Upper lobe of right lung (tissue), 1 donor: ENCODE data around the gene RAB11FIP2. TPM values are rescaled to one million over a fixed set of nuclear protein-coding genes. Genes with fewer than 3 reads are reported as not detected.

ENCODE experiments used
- ATAC-seq: fragments of 200-7000 bp; cut with Tn5 transposase; one replicate; pipeline ENCODE4 v1.9.1; 2020; ENCODE audit warnings: mild to moderate bottlenecking, moderate library complexity
- DNase-seq: peaks from one replicate; pipeline ENCODE4 v3.0.0-alpha.2; 2020
- H3K27ac ChIP-seq: fragments of 200-600 bp; one replicate; pipeline ENCODE4 v1.8.0; 2022
- H3K27me3 ChIP-seq: fragments of 200-600 bp; one replicate; pipeline ENCODE4 v1.8.0; 2022; ENCODE audit warnings: mild to moderate bottlenecking
- H3K36me3 ChIP-seq: fragments of 200-600 bp; one replicate; pipeline ENCODE4 v1.8.0; 2022
- H3K4me1 ChIP-seq: fragments of 200-600 bp; one replicate; pipeline ENCODE4 v1.8.0; 2022
- H3K4me3 ChIP-seq: fragments of 200-600 bp; one replicate; pipeline ENCODE4 v1.8.0; 2022; ENCODE audit warnings: mild to moderate bottlenecking
- H3K9me3 ChIP-seq: fragments of 200-600 bp; one replicate; pipeline ENCODE4 v1.8.0; 2022
- intact Hi-C: fragments of 100-400 bp; cut with DNase I; formaldehyde crosslinking; loops from one replicate; pipeline ENCODE4 v1.11.0; 2022
- total RNA-seq: library from RNA; stranded (reverse); fragmentation: NEBNext Ultra II Directional; extraction: Animal tissue kit (Norgen Biotek cat#: 25700); gene quantifications from one replicate; pipeline ENCODE4 v1.2.1, GENCODE V29; 2021
- TF ChIP-seq, protein P1 (sequence below): fragments of 200-600 bp; IDR thresholded peaks from one replicate; pipeline ENCODE4 v1.8.0; 2022; ENCODE audit warnings: antibody characterized with exemption
- donor health status: DM: no; HTN: yes; CAD: no; lungs with severe emphysema.

Gene RAB11FIP2
- total RNA-seq, 1 donor from 2014 or later: 27.6 TPM

DNA sequence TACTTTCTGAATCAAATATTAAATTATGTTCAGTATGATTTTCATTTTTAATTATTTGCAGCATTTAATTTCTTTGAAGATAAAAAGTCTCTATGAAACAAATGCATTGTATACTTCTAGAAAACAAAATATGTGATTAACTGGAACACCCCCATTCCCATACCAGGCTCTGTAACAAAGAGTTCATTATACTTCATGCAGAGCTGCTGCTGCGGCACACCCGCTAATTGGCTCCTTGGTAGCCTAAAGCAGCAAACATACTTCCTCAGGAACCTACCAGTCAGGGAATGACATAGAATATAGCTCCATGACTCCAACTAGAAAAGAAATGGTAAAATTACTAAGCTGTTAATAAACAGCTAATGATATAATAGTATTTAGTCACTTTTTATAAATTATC lies 19.3 kb downstream of the RAB11FIP2 start:
- Histone ChIP-seq H3K4me3 (no peak overlapping the region), H3K36me3 (no peaks in the 10 kb centered on the region), H3K27ac (no peak overlapping the region), H3K9me3 (no peaks in the 10 kb centered on the region), H3K4me1 (no peaks in the 10 kb centered on the region), H3K27me3 (no peaks in the 10 kb centered on the region)
- TF ChIP-seq, protein P1, sequence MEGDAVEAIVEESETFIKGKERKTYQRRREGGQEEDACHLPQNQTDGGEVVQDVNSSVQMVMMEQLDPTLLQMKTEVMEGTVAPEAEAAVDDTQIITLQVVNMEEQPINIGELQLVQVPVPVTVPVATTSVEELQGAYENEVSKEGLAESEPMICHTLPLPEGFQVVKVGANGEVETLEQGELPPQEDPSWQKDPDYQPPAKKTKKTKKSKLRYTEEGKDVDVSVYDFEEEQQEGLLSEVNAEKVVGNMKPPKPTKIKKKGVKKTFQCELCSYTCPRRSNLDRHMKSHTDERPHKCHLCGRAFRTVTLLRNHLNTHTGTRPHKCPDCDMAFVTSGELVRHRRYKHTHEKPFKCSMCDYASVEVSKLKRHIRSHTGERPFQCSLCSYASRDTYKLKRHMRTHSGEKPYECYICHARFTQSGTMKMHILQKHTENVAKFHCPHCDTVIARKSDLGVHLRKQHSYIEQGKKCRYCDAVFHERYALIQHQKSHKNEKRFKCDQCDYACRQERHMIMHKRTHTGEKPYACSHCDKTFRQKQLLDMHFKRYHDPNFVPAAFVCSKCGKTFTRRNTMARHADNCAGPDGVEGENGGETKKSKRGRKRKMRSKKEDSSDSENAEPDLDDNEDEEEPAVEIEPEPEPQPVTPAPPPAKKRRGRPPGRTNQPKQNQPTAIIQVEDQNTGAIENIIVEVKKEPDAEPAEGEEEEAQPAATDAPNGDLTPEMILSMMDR: no peak
- ATAC-seq (no peak), DNase-seq (no peak)
- intact Hi-C loops: no loop called here

DNA sequence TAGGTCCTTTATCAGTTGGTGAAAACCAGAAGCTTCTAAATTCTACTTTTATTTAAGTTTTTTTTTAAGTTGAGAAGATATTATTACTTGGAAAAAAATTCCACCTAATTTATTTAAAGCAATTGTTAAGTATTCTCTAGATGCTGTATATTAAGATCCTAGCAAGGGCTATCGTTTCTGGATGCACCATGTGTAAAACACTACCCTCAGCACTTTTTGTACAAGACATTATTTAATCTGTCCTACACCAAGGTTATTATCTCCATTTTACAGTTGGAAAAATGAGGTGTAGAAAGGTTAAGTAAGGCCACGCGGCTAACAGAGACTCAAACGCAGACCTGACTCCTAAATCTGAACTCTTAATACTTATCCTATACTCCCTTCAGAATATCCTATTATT lies 19.8 kb downstream of the RAB11FIP2 start:
- Histone ChIP-seq H3K36me3 (no peaks in the 10 kb centered on the region), H3K27me3 (no peaks in the 10 kb centered on the region), H3K4me3 (no peak overlapping the region), H3K4me1 (no peaks in the 10 kb centered on the region), H3K9me3 (no peaks in the 10 kb centered on the region), H3K27ac (no peak overlapping the region)
- intact Hi-C loops: no loop called here
- DNase-seq: no peak
- no peak for ATAC-seq
- TF ChIP-seq, protein P1: no peak

DNA sequence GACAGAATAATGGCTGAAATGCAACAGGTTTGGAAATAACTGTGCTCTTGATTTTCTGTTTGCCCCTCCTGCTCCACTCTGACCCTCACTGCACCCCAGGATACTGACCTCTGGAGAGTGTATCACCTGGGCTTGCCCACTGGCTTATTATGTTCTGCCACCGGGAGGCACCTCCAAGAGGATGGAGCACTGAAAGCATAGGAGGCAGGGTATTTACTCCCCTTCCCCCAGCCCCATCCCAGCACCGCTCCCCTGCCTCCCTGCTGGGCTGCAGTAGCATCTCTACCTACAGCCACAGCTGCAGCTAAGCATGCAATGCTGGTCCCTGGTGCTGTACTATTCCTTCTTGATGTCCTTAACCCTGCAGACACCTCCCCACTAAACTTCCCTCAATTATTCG lies 26.4 kb downstream of the RAB11FIP2 start:
- no peak overlapping the region for H3K27ac ChIP-seq
- intact Hi-C loops: no loop called here

DNA sequence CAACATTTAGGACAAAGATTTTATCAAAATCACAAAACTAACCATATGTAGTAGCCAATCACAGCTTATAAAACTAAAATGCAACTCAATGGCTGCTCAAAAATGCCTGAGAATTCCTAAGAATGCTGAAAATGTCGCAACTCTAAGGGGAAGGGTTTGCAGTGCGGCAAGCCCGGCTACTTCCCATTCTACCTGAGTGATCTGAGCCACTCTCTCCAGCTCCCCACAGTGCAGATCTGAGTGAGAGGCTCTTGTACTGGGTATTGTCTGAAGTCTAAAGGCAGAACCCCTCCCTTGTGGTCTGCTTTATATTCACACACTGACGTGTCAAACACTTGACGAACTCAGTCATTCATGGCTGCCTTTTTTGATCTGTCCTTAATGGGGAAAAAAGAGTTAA lies 28.9 kb downstream of the RAB11FIP2 start:
- Histone ChIP-seq H3K27ac (peak overlapping the region; percentile 3), H3K4me1 (no peaks in the 10 kb centered on the region), H3K4me3 (no peak overlapping the region), H3K36me3 (no peaks in the 10 kb centered on the region), H3K27me3 (no peaks in the 10 kb centered on the region), H3K9me3 (no peaks in the 10 kb centered on the region)
- intact Hi-C loops: no loop called here
- TF ChIP-seq, protein P1: no peak
- ATAC-seq (peak; percentile 93), DNase-seq (peak; percentile 58)

More for the DNA sequence above, 26.4 kb downstream of the RAB11FIP2 start:
- Histone ChIP-seq H3K4me3 (no peak overlapping the region), H3K9me3 (no peaks in the 10 kb centered on the region), H3K4me1 (no peaks in the 10 kb centered on the region), H3K36me3 (no peaks in the 10 kb centered on the region), H3K27me3 (no peaks in the 10 kb centered on the region)
- DNase-seq (no peak), ATAC-seq (no peak)
- TF ChIP-seq, protein P1: no peak

DNA sequence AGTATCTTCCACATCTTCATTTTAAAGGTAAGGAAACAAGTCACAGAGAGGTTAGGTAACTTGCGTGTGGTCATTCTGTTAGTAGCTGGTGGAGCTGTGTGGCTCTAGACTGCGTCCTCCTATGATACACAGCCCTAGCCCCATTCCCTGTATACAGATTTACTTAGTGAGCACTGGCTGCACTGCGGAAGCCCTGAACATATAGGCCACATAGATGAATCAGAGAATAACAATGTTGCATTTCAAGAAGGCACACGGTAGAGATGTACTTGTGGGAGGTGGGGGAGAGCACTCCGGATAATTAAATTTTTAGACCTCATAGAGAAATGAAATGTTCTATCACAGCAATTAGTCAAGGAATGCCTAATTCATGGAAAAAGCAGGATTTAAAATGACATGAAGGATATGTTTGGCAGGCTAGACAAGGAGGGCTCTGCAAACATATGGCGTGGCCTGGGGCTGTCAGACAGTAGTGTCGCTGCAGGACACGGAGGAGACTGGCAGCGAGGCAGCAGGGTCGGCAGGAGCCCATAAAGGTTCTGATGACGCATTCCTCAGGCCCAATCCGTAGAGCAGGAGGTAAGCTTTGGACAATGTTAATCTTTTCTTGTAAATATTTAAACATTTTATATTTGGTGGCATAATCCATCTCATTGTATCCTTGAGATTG lies 29.5 kb downstream of the RAB11FIP2 start:
- Histone ChIP-seq H3K27me3 (no peaks in the 10 kb centered on the region), H3K9me3 (no peaks in the 10 kb centered on the region), H3K4me1 (no peaks in the 10 kb centered on the region), H3K36me3 (no peaks in the 10 kb centered on the region), H3K4me3 (no peak overlapping the region), H3K27ac (no peak overlapping the region)
- intact Hi-C loops: no loop called here
- TF ChIP-seq, protein P1: no peak
- no peak for DNase-seq
- no peak for ATAC-seq
